ENCODE results near the gene TBCD. TPM values are rescaled to one million over a fixed set of nuclear protein-coding genes. Genes with fewer than 3 reads are reported as not detected.

The TBCD gene
- total and polyA plus RNA-seq, 9 of the 15 experiments (the other 6 are each of a cell fraction or from before 2014, with no cell fraction given) = 8.9 to 98.5 (median 28.0) TPM

DNA sequence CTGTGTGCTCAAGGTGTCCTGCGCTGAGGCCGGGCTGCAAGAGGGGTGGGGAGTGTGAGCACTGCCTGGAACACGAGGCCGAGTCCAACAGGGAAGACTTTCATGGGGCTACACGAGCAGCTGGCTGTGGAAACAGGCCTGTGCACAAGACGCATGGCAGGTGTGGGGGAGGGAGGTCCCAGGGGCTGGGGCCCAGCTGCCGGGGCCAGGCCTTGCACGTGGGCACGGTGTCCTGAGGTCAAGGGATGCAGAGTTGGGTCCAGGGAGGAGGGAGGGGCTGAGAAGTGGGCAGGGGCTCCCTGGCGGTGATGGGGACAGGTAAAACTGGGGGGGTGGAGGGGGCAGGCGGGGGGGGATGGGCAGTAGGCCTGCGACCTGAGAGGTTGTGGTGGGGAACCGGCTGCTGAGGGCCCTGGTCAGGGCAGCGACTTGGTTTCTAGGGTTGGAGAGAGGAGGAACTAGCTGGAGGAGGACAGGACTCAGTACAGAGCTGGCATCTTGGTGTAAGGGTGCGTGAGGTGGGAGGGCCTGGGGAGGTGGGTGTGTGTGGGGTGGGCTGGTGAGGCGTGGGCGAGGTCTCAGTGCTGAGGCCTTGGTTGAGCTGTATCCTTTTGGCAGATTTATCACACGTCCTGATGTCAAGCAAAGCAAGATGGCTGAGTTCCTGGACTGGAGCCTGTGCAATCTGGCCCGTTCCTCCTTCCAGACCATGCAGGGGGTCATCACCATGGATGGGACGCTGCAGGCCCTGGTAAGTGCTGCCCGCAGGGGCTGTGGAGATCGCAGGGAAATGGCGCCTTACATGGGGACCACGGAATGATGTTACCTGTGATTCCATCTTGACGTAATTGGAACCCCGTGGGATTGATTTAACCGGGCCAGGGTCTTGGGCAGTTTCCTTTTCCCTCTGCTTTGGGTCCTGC, 29.4 kb downstream of the TBCD start (continued):
- TF ChIP-seq, protein P1, sequence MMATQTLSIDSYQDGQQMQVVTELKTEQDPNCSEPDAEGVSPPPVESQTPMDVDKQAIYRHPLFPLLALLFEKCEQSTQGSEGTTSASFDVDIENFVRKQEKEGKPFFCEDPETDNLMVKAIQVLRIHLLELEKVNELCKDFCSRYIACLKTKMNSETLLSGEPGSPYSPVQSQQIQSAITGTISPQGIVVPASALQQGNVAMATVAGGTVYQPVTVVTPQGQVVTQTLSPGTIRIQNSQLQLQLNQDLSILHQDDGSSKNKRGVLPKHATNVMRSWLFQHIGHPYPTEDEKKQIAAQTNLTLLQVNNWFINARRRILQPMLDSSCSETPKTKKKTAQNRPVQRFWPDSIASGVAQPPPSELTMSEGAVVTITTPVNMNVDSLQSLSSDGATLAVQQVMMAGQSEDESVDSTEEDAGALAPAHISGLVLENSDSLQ (IDR thresholded peaks at IDR 0.05) = no peak
- TF ChIP-seq NR1H2 (CRISPR knock-in tag; IDR thresholded peaks at IDR 0.05) = no peak
- no peak for TF ChIP-seq ARNT (IDR thresholded peaks at IDR 0.05)
- no peak for TF ChIP-seq SREBF2 (CRISPR knock-in tag; IDR thresholded peaks at IDR 0.05)
- TF ChIP-seq, protein P2, sequence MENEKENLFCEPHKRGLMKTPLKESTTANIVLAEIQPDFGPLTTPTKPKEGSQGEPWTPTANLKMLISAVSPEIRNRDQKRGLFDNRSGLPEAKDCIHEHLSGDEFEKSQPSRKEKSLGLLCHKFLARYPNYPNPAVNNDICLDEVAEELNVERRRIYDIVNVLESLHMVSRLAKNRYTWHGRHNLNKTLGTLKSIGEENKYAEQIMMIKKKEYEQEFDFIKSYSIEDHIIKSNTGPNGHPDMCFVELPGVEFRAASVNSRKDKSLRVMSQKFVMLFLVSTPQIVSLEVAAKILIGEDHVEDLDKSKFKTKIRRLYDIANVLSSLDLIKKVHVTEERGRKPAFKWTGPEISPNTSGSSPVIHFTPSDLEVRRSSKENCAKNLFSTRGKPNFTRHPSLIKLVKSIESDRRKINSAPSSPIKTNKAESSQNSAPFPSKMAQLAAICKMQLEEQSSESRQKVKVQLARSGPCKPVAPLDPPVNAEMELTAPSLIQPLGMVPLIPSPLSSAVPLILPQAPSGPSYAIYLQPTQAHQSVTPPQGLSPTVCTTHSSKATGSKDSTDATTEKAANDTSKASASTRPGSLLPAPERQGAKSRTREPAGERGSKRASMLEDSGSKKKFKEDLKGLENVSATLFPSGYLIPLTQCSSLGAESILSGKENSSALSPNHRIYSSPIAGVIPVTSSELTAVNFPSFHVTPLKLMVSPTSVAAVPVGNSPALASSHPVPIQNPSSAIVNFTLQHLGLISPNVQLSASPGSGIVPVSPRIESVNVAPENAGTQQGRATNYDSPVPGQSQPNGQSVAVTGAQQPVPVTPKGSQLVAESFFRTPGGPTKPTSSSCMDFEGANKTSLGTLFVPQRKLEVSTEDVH (IDR thresholded peaks at IDR 0.05; ENCODE audit: low read depth, partially characterized antibody) = no peak
